HK-2 (cell line): Measurements from ENCODE around the gene NR6A1.
A peak's percentile ranks its signal among the peaks of the same experiment; 100 is the strongest.

Source experiments
- DNase-seq: peaks from one replicate; pipeline ENCODE4 v3.0.0-alpha.2; 2018; ENCODE audit not compliant: unreplicated experiment

NR6A1 gene

DNA sequence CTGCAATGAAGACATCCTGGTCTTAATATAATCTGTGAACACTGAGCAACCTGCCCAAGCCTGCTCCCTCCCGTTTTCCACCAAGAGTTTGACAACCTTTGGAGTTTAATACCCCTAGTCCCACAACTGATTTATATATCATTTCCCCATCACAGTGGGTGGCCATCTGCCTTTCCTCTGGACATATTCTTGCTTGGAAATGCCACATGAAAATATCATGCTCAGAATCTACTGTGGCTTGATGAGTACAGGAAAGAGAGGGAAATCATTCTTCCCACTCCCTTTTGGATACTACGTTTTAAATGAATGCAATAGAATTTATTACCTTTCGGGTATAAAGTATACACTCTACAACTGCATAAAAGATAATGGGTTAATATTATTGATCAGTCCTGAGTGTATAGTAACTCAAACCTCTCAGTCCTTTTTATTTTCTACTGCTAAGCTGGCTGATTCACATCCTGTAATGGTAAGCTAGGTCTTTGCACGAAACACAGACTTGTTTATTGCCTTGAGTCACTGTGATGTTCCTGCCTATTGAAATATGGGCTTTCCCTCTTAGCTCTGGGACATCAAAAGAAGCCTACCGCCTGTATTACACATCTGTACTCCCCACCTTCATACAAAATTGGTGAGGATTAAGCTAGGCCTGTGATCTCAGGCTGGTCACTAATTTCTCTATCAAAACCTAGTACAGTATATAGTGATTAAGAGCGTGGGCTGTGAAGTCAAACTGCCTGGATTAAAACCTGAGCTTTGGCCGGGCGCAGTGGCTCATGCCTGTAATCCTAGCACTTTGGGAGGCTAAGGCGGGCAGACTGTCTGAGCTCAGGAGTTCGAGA lies 196.4 kb downstream of the NR6A1 start:
- no peak for DNase-seq

DNA sequence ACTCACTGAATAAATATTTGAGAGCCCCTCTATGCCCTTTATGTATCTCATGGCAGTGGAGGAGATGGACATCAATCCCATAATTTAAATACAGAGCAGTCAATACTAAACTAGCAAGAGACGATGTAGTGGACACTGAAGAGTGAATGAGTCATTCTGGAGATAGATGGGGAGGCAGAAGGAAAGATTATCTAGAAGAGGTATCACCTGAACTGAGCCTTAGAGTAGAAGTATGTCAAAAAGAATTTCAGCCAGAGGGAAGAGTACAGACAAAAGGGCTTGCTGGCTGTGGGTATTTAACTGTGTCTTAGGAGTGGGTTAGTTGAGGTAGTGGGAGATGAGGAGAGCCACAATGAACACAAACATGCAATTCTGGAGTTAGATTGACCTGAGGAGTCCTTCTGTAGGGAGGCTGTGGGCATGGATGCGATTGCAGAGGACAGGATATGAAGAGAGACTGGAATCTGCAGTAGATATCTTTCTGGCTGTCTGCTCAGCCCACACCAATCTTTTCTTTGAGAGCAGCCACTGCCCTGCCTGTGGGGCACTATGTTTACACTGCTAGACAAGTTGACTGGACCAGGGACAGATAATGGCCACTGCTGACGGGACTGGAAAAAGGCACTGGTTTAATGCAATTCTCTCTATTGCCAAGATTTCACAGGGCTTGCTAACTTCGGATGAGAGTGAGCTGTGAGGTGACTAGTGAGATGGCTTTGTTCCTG lies 200.0 kb downstream of the NR6A1 start:
- DNase-seq, result no peak

DNA sequence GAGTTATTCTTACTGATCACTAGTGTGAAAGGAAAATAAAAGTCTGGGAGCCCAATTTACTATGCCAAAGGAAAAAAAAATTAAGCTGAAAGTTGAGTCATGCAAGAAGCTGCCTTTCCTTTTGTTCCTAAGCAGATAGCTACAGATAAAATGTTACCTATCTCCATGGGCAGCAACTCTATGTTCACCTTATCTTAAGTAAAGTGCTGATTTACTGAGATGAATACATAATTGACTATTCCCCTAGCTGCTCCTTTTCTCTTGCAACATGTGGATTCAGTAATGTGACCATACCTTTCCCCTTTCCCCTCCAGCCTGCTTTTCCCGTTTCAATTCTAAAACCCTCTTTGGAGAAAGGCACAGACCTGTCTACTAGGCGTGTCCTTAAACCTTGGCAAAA lies 201.2 kb downstream of the NR6A1 start:
- no peak for DNase-seq

DNA sequence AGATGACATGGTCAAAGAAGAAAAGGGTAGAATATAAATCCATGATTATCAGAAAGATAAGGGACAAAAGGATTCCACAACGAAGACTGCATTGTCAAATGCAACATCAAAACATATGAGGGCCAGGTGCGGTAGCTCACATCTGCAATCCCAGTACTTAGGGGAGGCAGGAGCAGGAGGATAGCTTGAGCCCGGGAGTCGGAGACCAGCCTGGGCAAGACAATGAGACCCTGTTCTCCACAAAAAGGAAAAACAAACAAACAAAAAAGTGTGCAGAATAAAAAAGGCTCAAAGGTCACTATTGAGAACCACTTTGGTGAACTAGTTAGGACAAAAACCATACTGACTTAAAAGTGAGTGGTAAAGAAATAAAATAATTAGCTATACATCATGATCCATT lies 203.7 kb downstream of the NR6A1 start:
- DNase-seq, result no peak

DNA sequence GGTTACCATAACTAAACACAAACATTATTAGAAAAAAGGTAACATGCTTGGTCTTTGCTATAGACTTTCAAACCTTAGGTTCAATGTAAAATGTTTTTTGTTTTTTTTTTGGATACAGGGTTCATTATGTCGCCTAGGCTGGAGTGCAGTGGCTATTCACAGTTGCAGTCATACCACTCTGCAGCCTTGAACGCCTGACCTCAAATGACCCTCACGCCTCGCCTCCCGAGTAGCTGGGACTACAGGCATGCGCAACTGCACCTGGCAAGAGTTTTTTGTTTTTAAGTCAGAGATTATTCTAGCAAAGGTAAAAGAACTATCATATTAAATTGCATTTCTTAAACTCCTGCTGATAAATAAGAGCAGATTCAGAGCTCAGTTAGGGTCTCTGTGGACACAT lies 208.8 kb downstream of the NR6A1 start:
- DNase-seq, result no peak

DNA sequence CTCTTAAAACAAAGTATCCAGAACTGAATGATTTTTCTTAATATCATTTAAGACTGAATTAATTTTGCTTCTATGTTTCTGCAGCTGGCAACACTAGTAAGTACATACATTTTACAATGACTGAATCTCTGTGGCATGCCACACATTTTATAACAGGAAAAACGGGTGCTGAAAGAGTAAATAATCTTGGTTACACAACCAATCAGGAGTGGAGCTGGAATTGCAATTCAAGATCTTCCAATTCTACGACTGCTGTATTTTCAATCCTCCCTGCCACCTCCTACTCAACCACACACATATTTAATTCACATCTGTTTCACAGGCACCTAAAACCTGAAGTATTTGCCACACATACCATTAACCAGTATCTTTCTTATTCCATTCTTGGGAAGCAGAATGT lies 211.2 kb downstream of the NR6A1 start:
- DNase-seq, result no peak

DNA sequence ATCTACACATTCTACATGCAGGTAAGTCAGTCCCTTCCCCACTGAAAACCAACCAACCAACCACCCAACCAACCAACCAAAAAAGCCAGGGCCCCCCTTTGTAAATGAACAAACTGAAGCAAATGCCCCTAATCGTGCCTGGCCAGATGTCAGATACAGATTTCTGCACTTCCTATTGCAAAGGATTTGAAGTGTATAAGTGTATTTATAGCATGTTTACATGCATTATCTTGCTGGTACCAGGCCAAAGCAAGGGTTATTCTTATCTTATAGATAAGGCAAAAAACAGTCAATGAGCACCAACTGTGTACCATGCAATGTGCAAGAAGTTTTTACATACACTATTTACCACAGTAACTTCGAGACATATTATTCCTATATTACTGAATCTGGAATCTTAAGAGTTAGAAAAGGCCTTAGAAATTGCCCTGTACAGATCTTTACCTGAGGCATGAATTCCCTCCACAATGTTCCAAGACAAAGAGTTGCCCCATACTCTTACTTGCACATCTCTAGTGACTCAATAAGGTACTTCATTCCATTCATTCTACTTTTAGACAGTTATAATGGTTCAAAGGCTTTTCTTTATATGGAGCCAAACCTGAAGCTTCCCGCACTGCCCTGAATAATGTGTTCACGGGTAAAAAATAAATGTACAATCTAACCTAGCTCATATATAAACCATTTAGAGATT lies 212.2 kb downstream of the NR6A1 start:
- no peak for DNase-seq

DNA sequence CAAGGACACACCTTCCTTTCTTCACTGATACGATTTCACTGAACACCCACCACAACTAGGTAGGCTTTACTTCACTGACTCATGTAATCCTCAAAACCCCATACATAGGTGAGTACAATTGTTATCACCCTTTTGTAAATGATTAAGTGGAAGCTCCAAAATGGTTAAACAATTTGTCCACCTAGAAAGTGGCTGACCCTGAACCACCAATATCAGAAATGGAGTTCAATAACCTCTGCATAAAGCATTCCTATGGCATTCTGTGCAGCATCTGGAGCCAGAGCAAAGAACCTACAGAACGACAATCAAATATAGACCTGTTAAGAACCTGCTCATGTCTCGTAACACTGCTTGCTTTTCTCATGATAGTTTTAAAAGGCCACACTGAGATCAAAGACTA lies 213.2 kb downstream of the NR6A1 start:
- no peak for DNase-seq

DNA sequence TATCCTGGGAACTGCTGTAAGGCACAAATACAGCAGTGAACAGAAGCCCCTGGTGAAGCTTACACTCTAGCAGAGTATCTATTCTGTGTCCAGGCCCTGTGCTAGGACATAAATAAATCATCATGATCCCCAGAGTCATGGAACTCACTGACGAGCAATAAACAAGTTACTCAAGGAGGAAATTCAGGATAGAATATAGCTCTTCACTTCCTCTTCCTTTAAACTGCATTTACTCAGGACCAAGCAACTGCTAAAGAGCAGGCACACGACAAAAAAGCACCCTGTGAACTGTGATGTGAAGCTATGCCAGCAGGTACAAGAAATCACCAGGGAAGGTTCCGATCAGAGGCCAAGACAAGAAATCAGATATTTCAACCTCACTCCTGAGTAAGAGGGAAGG lies 216.1 kb downstream of the NR6A1 start:
- no peak for DNase-seq

DNA sequence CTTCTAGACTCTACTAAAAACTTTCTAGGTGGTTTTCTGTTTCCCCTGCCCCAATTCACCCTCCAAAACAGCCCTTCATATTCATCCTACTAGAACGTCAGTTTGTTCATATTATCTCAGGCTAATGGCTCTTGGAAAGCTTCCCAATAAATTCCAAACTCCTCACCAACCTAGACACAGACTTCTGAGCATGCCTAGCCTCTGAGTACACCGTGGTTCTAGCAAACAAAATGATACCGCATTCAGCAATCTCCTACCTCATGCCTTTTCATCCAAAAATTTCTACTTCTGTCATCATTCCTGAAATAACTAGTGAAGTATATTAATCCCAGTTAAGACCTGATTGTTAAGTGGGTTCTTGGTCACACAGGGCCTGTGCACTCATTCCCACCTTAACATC lies 217.4 kb downstream of the NR6A1 start:
- no peak for DNase-seq

DNA sequence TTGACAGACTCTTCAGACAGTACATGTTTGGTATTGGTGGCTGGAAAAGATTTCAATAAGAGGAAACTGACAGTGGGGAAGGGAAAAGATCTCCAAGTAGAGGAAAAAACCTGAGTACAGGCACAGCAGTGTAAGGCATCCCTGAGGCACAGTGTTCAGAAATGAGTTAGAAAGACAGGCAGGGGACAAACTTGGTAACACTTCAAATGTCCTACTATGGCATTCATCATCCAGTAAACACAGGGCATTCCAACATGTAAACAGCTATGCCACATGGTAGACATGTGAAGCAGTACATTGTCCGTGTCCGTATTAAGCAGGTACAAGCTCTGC lies 218.9 kb downstream of the NR6A1 start:
- DNase-seq, result no peak

DNA sequence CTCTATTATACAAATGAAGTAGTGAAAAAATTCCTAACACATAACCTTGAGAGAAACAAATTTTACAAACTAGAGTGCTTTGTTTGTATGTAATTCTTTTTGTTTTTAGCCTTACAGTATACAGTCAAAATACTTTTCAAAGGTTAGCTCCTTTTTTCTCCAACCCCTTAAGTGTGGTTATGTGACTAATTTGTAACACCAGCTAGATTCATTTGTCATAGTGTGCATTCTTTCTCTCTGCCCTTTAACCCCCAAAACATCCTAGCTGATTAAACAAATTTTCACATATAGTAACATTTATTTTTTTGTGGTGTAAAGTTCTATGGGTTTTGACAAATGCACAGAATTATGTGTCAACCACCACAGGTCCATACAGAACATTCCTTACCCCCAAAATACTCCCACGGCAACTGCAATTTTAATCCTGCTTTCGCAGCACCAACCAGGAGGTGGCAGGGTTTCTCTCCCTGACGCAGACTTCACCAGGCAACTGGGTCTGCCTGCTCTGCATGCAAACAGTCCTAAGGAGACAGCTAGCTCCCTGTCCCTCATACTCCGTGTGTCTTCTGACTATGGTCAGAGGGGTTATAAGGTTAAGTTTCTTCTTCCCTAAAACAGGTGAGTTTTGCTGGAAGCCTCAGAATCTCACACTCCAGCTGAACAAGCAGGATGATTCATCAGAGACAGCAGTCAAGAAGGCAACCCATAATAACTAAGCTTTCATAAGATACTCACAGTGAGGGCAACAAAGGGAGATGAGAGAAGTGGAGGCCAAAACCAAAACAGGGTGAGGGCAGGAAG lies 219.4 kb downstream of the NR6A1 start:
- DNase-seq, result peak; percentile 67

DNA sequence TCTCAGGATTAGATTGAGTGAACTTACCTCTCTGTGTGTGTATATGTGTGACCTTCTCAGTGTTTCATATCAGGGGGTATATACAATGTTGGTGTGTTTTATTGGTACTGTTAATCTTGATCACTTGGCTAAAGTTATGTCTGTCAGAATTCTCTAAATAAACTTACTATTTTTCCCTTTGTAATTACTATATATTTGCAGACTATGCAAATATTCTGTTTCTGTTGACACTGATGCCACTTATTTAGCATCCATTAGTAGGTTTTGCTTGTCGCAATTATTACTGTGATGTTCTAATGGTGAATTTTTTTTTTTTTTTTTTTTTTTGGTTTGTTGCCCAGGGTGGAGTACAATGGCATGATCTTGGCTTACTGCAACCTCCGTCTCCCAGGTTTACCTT lies 221.0 kb downstream of the NR6A1 start:
- DNase-seq, result no peak

DNA sequence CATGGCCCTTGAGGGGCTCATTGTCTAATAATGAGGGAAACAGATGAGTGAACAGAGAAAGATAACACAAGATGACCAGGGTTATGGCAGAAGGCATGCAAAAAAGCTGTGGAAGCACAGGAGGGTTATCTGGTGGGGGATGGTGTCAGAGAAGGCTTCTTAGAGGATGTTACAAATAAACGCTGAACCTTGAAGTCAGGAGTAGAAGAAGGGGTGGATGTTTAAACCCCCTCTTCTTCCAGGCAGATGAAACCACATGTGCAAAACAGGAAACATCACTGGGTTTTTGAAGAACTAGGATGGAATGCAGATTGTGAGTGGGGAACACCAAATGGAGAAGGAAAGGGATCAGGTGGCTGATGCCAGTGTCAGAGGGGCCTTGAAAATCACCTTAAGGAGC lies 222.1 kb downstream of the NR6A1 start:
- DNase-seq, result no peak

DNA sequence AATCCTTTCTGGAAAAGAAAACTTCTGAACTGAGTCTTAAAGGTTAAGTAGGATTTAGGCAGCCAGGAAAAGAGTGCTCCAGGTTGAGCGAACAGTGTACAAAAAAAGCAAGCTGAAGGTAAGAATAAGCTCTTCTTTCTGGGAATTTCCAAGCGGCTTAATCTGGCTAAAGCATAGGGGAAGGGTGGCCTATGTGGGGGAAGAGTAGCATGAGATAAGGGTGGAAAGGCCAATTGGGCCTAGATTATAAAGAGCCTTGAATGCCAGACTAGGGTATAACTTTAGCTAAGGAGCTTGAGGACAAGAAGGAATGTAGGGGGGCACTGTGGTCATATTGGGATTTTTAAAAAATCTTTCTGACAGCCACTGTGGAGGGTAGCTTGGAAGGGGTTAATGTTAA lies 226.6 kb downstream of the NR6A1 start:
- DNase-seq, result no peak

DNA sequence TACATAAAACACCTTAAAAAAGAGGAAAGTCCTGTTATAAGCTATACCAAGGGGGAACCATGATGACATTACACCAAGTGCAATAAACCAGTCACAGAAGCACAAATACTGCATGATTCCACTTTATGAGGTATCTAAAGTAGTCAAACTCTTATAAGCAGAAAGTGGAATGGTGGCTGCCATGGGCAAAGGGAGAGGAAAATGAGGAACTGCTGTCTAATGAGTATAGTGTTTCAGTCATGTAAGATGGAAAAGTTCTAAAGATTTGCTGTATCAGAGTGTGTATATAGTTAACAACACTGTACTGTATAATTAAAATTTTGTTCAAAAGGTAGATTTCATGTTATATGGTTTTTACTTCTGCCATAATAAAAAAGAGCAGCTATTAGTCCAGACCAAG lies 229.3 kb downstream of the NR6A1 start:
- no peak for DNase-seq

DNA sequence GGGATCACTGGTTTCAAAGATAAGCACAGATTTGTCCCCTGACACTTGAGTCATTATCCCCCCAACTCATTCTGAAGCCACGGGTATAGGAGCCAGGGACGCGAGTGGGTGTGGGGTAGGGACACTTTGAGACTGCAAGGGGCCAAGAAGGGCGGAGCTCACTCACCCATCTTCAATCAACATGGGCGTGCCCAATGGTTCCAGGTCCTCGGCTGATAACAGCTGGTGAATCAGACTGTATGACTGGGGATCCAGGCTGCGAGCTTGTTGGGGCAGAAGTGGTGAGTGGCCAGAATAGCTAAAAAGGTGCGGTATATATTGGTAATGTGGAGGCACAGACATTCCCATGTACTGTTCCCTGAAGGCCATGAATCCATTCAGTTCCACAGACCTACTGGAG lies 233.2 kb downstream of the NR6A1 start:
- DNase-seq, result no peak

DNA sequence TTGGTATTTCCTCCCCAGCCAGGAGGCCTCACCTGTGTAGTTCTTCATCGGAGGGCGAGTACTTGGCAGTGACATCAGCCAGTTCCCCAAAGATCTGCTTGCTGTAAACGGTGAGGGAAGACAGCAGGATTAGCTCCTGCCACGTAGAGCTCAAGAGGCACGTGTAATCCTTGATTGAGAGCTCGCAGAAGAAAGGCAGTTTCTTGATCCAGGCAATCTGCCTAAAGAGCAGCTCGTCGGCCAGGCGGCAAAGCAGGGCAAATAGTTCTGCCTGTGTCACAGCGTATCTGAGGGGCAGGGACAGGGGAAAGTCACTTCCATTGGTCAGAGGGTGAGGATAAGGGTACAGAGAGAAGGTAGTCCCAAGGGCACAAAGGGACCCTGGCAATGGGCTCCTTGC lies 235.3 kb downstream of the NR6A1 start:
- no peak for DNase-seq

DNA sequence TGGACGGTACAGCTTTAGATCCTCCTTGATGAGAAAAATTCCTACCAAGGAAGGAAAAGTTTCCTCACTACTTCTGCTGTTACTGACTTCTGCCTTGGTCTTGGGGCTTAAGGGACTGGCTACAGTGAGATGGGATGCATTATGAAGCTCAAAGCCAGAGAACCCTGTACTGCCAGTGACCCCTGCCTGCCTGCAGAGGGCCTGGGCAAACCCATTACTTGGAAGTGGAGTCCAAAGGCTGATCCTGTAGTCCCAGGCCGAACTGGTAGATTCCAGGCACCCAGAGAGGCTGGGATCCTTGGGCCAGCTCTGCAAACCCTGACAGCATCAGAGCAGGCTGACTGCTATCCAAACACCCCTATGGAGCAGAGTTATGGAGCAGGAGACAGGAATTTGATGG lies 238.2 kb downstream of the NR6A1 start:
- no peak for DNase-seq

DNA sequence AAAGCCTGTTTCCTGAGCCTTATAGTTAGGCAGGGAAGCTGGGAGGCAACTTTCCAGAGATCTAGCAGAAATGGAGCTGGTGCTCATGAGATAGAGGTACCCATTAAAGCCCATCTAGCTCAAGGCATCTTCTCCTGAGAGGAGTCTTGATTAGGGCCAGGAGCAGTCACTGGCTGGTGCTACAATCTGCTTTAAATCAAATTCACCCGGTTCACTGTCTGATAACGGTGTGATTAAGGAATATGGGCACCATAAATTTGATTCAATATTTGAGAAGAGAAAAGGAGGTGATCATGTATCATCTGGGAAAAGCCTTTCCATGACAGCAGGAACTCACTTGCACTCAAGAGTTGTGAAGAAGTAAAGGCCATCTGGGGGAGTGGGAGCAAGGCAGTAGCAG lies 240.0 kb downstream of the NR6A1 start:
- DNase-seq, result no peak

DNA sequence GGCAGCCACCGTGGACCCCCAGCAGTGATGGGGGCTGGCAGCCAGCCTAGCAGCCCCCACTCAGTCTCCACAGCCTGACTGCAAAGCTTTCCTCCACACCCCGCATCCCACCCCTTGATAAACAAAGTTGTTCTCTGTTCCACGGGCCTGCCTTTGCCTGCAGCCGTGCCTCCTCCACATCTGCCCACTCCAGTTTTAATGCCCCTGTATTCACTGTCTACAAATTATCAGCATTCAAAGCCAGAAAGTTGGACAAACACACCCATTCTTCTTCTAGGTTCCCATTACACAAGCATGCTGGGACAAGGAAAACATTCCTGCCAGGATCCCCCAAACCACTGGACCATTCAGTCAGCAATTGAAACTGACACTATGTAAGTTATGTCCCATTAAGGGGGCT lies 240.9 kb downstream of the NR6A1 start:
- no peak for DNase-seq

DNA sequence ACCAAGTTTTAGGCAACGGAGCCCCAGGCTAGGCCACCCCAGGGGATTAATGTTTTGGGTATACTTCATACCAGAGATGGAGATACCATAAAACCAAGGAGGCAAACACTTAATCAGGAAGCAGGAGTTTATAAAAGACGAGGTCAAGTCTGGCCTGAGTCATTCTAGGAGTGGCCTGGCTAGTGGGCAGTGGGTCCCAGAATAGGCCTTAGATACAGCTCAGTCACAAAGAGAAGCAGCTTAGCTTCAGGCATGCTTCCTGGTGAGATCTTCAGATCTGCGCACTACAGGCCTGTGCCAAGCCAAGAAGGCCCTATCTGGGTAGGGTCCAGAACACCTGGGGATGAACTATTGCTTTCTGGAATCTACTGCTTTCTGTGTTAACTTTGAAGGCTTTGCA lies 243.3 kb downstream of the NR6A1 start:
- no peak for DNase-seq
